Nephron (organoid): ENCODE measurements around the gene LHX8.

ENCODE experiments used
- H3K27ac Mint-ChIP-seq, 3 experiments: 2 replicates each; pipeline ENCODE4 v1.8.0; 2020; ENCODE audit warnings: mixed read lengths in 3 of 3, mild to moderate bottlenecking in 2 of 3, moderate library complexity in 1 of 3
- H3K27me3 Mint-ChIP-seq: 2 replicates; pipeline ENCODE4 v1.8.0; 2021; ENCODE audit warnings: low read depth, mild to moderate bottlenecking, moderate library complexity, mixed read lengths
- H3K36me3 Mint-ChIP-seq: 2 replicates; pipeline ENCODE4 v1.8.0; 2020; ENCODE audit warnings: low read depth, mixed read lengths
- H3K4me1 Mint-ChIP-seq: 2 replicates; pipeline ENCODE4 v1.8.0; 2020; ENCODE audit warnings: mixed read lengths
- H3K4me3 Mint-ChIP-seq, 3 experiments: 2 replicates each; pipeline ENCODE4 v1.8.0; 2020; ENCODE audit warnings: mild to moderate bottlenecking in 3 of 3, mixed read lengths in 3 of 3, moderate library complexity in 2 of 3
- H3K9me3 Mint-ChIP-seq: 2 replicates; pipeline ENCODE4 v1.8.0; 2020; ENCODE audit warnings: mixed read lengths
- TF ChIP-seq, protein P1 (sequence below), 3 experiments: fragments of 200-600 bp; sonication (generic); IDR thresholded peaks; one replicate each; pipeline ENCODE4 v1.5.0; 2021; ENCODE audit warnings: antibody characterized with exemption in 3 of 3; ENCODE audit not compliant: unreplicated experiment in 3 of 3

LHX8 gene

DNA sequence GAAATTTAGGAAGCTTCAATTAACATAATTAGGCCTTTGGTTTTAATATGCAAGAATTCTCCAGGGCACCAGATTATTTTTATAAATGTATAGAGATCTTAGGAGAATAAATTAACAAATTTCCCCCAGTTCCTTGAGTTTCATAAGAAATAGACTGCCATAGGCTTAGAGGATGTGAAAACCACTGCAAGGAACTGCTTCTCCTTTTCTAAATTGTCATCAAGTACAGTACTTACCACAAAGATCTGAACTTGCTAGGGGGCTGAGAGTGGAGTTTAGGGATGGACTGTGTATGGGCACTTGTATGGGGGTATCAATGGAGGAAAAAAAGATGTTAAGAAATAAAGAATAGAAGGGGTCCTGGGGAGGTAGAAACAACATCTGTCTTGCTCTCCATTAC lies 31.1 kb downstream of the LHX8 start:
- H3K27me3 Mint-ChIP-seq = peaks cover 9% of the 10 kb centered on the region
- H3K27ac Mint-ChIP-seq = no peak overlapping the region
- H3K4me3 Mint-ChIP-seq = no peak overlapping the region
- H3K4me1 Mint-ChIP-seq = no peaks in the 10 kb centered on the region
- TF ChIP-seq, protein P1, sequence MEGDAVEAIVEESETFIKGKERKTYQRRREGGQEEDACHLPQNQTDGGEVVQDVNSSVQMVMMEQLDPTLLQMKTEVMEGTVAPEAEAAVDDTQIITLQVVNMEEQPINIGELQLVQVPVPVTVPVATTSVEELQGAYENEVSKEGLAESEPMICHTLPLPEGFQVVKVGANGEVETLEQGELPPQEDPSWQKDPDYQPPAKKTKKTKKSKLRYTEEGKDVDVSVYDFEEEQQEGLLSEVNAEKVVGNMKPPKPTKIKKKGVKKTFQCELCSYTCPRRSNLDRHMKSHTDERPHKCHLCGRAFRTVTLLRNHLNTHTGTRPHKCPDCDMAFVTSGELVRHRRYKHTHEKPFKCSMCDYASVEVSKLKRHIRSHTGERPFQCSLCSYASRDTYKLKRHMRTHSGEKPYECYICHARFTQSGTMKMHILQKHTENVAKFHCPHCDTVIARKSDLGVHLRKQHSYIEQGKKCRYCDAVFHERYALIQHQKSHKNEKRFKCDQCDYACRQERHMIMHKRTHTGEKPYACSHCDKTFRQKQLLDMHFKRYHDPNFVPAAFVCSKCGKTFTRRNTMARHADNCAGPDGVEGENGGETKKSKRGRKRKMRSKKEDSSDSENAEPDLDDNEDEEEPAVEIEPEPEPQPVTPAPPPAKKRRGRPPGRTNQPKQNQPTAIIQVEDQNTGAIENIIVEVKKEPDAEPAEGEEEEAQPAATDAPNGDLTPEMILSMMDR (IDR thresholded peaks at IDR 0.05; ENCODE audit: unreplicated experiment in 3 of 3) = no peak
- no peaks in the 10 kb centered on the region for H3K9me3 Mint-ChIP-seq
- H3K36me3 Mint-ChIP-seq = no peaks in the 10 kb centered on the region

DNA sequence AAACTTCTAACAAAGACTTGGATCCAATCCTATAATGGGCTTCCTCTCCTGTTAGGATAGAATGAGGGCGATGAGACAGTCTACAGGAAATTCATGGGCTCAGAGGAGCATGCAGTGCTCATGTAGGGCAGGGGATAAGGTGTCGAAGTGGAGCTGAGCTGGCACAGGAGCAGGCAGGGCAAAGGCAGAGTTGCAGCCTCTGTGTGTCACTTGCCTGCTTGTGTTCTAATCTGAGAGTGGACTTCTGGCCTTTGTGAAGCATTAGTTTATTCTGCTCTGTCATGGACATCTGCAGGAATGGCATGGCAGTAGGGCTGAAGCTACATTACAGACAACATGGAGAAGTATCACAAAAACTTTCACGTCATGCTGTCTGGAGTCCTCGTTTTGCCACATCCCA lies 32.6 kb downstream of the LHX8 start:
- Mint-ChIP-seq H3K27me3 (peaks cover 9% of the 10 kb centered on the region), H3K36me3 (no peaks in the 10 kb centered on the region), H3K4me1 (no peaks in the 10 kb centered on the region), H3K9me3 (no peaks in the 10 kb centered on the region), H3K27ac (no peak overlapping the region), H3K4me3 (no peak overlapping the region)
- TF ChIP-seq, protein P1 (IDR thresholded peaks at IDR 0.05; ENCODE audit: unreplicated experiment in 3 of 3) = no peak

DNA sequence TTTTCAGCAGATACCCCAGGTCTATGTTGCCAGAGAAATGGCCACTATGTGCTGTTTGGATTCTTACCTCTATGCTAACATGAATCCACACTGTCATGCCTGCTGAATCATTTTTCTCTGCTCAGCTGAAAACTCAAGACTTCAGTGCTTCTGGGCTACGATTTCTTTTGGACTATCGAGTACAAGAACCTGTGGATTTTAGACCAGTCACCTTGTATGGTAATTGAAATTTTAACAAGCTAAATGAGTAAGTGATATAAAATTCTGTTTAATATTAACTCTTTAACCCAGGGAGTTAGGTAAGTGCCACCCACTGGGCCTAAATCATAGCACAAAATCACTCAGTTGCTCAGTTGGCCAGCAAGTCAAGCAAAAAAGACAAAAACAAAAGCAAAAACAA lies 35.8 kb downstream of the LHX8 start:
- Mint-ChIP-seq H3K9me3 (no peaks in the 10 kb centered on the region), H3K27me3 (peaks cover 9% of the 10 kb centered on the region), H3K27ac (no peak overlapping the region), H3K4me3 (no peak overlapping the region), H3K4me1 (no peaks in the 10 kb centered on the region), H3K36me3 (no peaks in the 10 kb centered on the region)
- TF ChIP-seq, protein P1 (IDR thresholded peaks at IDR 0.05; ENCODE audit: unreplicated experiment in 3 of 3) = no peak

- H3K27me3 Mint-ChIP-seq = peaks cover under 1% of the 10 kb centered on the region
Measured at GRCh38 chr1:75170981-75171380, 36.8 kb downstream of the LHX8 start.

DNA sequence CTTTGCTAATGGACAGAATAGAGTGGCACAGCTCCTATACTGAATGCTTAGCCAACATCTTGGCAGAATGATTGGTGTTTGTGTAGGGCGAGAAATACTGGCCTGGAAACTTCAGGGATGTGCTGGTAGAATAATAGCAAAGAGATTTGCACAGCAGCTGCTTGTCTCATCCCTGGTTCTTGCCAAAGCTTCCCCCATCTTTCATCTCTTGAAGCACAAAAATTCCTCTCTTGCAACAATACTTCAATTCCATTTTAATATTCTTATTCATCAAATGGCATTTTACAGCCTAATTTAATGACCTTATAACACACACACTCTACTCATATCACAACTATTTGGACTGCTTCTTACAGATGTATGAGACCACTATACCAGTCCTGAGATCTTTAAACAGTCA lies 37.7 kb downstream of the LHX8 start:
- peaks cover under 1% of the 10 kb centered on the region for H3K9me3 Mint-ChIP-seq
- H3K4me1 Mint-ChIP-seq = no peaks in the 10 kb centered on the region
- no peak overlapping the region for H3K27ac Mint-ChIP-seq
- H3K27me3 Mint-ChIP-seq = no peaks in the 10 kb centered on the region
- no peak overlapping the region for H3K4me3 Mint-ChIP-seq
- H3K36me3 Mint-ChIP-seq = no peaks in the 10 kb centered on the region
- TF ChIP-seq, protein P1 (IDR thresholded peaks at IDR 0.05; ENCODE audit: unreplicated experiment in 3 of 3) = no peak

More at GRCh38 chr1:75170981-75171380, 36.8 kb downstream of the LHX8 start:
- TF ChIP-seq, protein P1 (IDR thresholded peaks at IDR 0.05; ENCODE audit: unreplicated experiment in 3 of 3) = no peak
- Mint-ChIP-seq H3K9me3 (no peaks in the 10 kb centered on the region), H3K4me1 (no peaks in the 10 kb centered on the region), H3K4me3 (no peak overlapping the region), H3K27ac (no peak overlapping the region), H3K36me3 (no peaks in the 10 kb centered on the region)

GRCh38 chr1:75172556-75172955 lies 38.4 kb downstream of the LHX8 start:
- Mint-ChIP-seq H3K27ac (no peak overlapping the region), H3K4me1 (no peaks in the 10 kb centered on the region), H3K27me3 (no peaks in the 10 kb centered on the region), H3K9me3 (peaks cover 2% of the 10 kb centered on the region), H3K36me3 (no peaks in the 10 kb centered on the region), H3K4me3 (no peak overlapping the region)
- TF ChIP-seq, protein P1 (IDR thresholded peaks at IDR 0.05; ENCODE audit: unreplicated experiment in 3 of 3) = no peak
